Right lobe of liver (tissue), 6 donors: ENCODE data around the gene FHIT. TPM values are rescaled to one million over a fixed set of nuclear protein-coding genes. Genes with fewer than 3 reads are reported as not detected.
"Not testable (repeated sequence)": the region's sequence is repeated elsewhere in the genome, so short reads cannot be mapped to it uniquely, and the experiment has no call there.

Source experiments
- ATAC-seq, 4 donors: fragments of 200-7000 bp; cut with Tn5 transposase; one replicate each; pipeline ENCODE4 v1.9.1; 2020; ENCODE audit warnings: mild to moderate bottlenecking in 4 of 4, moderate library complexity in 4 of 4
- DNase-seq, 3 donors: peaks; one replicate each; pipeline ENCODE4 v3.0.0-alpha.2; 2020
- H3K27ac ChIP-seq, 3 donors: fragments of 200-600 bp; one replicate each; pipeline ENCODE4 v1.8.0; 2022
- H3K27me3 ChIP-seq, 2 donors: fragments of 200-600 bp; one replicate each; pipeline ENCODE4 v1.8.0; 2022
- H3K36me3 ChIP-seq, 4 donors: fragments of 200-600 bp; sonication (generic) in 1 of 4; one replicate each; pipeline versions ENCODE4 v1.5.1 to v1.8.0; 2017 to 2022; ENCODE audit warnings: control low read depth in 1 of 4
- H3K4me1 ChIP-seq, 4 donors: fragments of 200-600 bp; sonication (generic) in 1 of 4; one replicate each; pipeline versions ENCODE4 v1.5.1 to v1.8.0; 2017 to 2022; ENCODE audit warnings: control low read depth in 1 of 4
- H3K4me3 ChIP-seq, 3 donors: fragments of 200-600 bp; one replicate each; pipeline ENCODE4 v1.8.0; 2022
- H3K9me3 ChIP-seq, 4 donors: fragments of 200-600 bp; sonication (generic) in 1 of 4; one replicate each; pipeline versions ENCODE4 v1.5.1 to v1.8.0; 2017 to 2022; ENCODE audit warnings: control low read depth in 1 of 4
- CTCF ChIP-seq, 4 donors: fragments of 200-600 bp in 3 of 4; fragments of 450-650 bp in 1 of 4; IDR thresholded peaks; one replicate each; pipeline versions ENCODE4 v1.5.1 to v1.8.0; 2016 to 2022; ENCODE audit warnings: antibody characterized with exemption in 4 of 4, mild to moderate bottlenecking in 2 of 4
- POLR2A ChIP-seq: fragments of 450-650 bp; IDR thresholded peaks from one replicate; pipeline ENCODE4 v1.6.1; 2017; ENCODE audit warnings: antibody characterized with exemption, mild to moderate bottlenecking
- whole genome bisulfite sequencing: methylation state at CpG from one replicate; pipeline ENCODE4 v1.1.6; 2018; ENCODE audit warnings: low coverage, low lambda C conversion rate; ENCODE audit not compliant: insufficient coverage; ENCODE audit errors: missing lambda C conversion rate; 5-methylcytosine and 5-hydroxymethylcytosine counted together
- intact Hi-C, 2 donors: fragments of 100-400 bp; cut with DNase I; formaldehyde crosslinking; loops; one replicate each; pipeline versions ENCODE4 v1.11.2 to v1.14.1; 2022
- total RNA-seq, 6 experiments: library from RNA; depleted of rRNA in 2 of 6; stranded (reverse); fragments of >200 nt in 2 of 6; fragmentation: NEBNext Ultra II Directional in 3 of 6; extraction: Animal tissue kit (Norgen Biotek cat#: 25700) in 3 of 6; gene quantifications; one replicate each; pipeline versions ENCODE4 v1.1.0 to v1.2.4, GENCODE V29; 2016 to 2023
- donor health status: DM: no; HTN: yes; CAD: no.
- donor health status: DM: no; HTN: no; CAD: no.
- donor health status: DM: no; HTN: no; CAD: no.
- donor health status: DM: no; HTN: yes; CAD: no.
- donor health status: DM: no; HTN: yes; CAD: no.

Gene FHIT
- total RNA-seq, 6 experiments from 2014 or later: 6.6 to 11.2 (median 8.0) TPM

GRCh38 chr3:60549863-60550262 is 701.4 kb downstream of the FHIT start:
- Histone ChIP-seq H3K27me3 (no peaks in the 10 kb centered on the region), H3K27ac (no peak overlapping the region), H3K36me3 (no peaks in the 10 kb centered on the region), H3K9me3 (no peaks in the 10 kb centered on the region), H3K4me1 (no peaks in the 10 kb centered on the region), H3K4me3 (no peak overlapping the region)
- intact Hi-C loops: no loop called here
- ATAC-seq (no peak), DNase-seq (no peak)
- TF ChIP-seq CTCF (IDR thresholded peaks at IDR 0.05) (no peak), POLR2A (no peak)
- WGBS: 73% methylated on average over 2 of the region's 2 CpGs

DNA sequence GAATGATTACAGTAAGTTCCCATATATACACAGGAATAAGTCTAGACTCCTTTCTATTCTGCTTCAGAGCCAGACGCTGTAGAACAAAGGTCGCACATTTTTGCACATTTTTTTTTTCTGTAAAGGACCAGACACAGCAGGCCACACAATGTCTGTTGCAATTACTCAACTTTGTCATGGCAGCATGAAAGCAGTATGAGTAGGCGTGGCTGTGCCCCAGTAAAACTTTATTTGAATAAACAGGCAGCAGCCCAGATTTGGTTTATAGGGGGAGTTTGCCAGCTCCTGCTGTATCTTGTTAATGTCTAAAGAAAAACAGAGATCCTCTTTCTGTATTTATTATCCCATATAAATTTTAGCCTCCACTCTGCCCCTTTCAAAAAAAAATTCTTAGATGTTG is 708.3 kb downstream of the FHIT start:
- intact Hi-C loops: no loop called here
- DNase-seq (no peak), ATAC-seq (no peak)
- 58% methylated on average over 3 of the region's 3 CpGs for WGBS
- Histone ChIP-seq H3K27me3 (no peaks in the 10 kb centered on the region), H3K27ac (no peak overlapping the region), H3K4me3 (no peak overlapping the region), H3K9me3 (no peaks in the 10 kb centered on the region), H3K36me3 (no peaks in the 10 kb centered on the region), H3K4me1 (no peaks in the 10 kb centered on the region)
- TF ChIP-seq POLR2A: no peak
- no peak for TF ChIP-seq CTCF (IDR thresholded peaks at IDR 0.05)

GRCh38 chr3:60539394-60539793 is 711.9 kb downstream of the FHIT start:
- WGBS: 81% methylated on average over 2 of the region's 2 CpGs
- intact Hi-C loops, H3K9me3 ChIP-seq, H3K4me3 ChIP-seq, H3K4me1 ChIP-seq, H3K27me3 ChIP-seq, H3K36me3 ChIP-seq, DNase-seq, H3K27ac ChIP-seq, ATAC-seq: not testable (repeated sequence)

DNA sequence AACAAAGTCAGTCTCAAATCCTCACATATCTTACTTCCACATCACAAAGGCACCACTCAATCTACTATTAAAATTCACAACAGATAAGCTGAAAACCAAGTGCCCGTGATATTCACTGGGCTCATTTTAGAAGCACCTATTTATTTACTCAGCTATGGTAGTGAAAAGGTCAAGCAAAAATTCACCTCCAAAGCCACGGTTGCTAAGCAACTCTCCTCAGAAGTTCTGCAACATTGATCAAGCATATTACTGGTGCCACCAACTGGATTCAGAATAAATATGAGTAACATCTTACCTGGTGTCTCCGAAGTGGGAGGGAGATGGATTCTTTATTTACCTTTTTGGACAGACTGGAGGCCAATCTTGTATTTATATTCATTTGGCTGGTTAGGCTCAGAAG is 714.8 kb downstream of the FHIT start:
- no peak for TF ChIP-seq CTCF (IDR thresholded peaks at IDR 0.05)
- TF ChIP-seq POLR2A: no peak
- no peaks in the 10 kb centered on the region for H3K4me1 ChIP-seq
- 44% methylated on average over 3 of the region's 3 CpGs for WGBS
- intact Hi-C loops: no loop called here
- ATAC-seq: no peak
- DNase-seq: no peak
- H3K9me3 ChIP-seq: no peaks in the 10 kb centered on the region
- H3K36me3 ChIP-seq: no peaks in the 10 kb centered on the region
- no peak overlapping the region for H3K27ac ChIP-seq
- no peaks in the 10 kb centered on the region for H3K27me3 ChIP-seq
- H3K4me3 ChIP-seq: no peak overlapping the region

- H3K4me1 ChIP-seq: no peaks in the 10 kb centered on the region
- H3K9me3 ChIP-seq: no peaks in the 10 kb centered on the region
- H3K36me3 ChIP-seq: no peaks in the 10 kb centered on the region
- TF ChIP-seq POLR2A (no peak), CTCF (IDR thresholded peaks at IDR 0.05) (no peak)
- DNase-seq (no peak), ATAC-seq (no peak)
- no peaks in the 10 kb centered on the region for H3K27me3 ChIP-seq
- no peak overlapping the region for H3K27ac ChIP-seq
- intact Hi-C loops: no loop called here
- WGBS: 98% methylated on average over 5 of the region's 5 CpGs
- no peak overlapping the region for H3K4me3 ChIP-seq
These were observed 719.5 kb downstream of the FHIT start for GRCh38 chr3:60531759-60532158.
